ENCODE measurements around the gene USP9X. TPM values are rescaled to one million over a fixed set of nuclear protein-coding genes. Genes with fewer than 3 reads are reported as not detected.

USP9X gene
- total and polyA plus RNA-seq, 9 of the 15 experiments (the other 6 are each of a cell fraction or from before 2014, with no cell fraction given) = 10.9 to 47.8 (median 29.5) TPM

DNA sequence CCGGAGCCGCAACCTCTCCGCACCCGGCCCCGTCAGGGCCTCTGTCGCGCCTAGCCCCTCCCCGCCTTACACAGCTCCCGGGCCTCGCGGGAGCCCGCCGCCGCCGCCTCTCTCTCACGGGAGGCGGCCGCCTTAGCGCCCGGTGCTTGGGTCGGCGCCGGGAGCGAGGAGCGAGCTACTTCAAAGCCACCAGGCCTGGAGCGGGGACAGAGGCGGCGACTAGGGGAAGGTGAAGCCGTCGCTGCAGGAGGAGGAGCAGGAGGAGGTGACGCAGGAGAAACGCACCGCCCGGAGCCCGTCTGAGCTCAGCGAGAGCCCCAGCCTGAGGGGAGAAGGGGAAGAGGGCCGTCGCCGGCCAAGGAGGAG is 250 bp downstream of the USP9X start (continued):
- TF ChIP-seq, protein P1, sequence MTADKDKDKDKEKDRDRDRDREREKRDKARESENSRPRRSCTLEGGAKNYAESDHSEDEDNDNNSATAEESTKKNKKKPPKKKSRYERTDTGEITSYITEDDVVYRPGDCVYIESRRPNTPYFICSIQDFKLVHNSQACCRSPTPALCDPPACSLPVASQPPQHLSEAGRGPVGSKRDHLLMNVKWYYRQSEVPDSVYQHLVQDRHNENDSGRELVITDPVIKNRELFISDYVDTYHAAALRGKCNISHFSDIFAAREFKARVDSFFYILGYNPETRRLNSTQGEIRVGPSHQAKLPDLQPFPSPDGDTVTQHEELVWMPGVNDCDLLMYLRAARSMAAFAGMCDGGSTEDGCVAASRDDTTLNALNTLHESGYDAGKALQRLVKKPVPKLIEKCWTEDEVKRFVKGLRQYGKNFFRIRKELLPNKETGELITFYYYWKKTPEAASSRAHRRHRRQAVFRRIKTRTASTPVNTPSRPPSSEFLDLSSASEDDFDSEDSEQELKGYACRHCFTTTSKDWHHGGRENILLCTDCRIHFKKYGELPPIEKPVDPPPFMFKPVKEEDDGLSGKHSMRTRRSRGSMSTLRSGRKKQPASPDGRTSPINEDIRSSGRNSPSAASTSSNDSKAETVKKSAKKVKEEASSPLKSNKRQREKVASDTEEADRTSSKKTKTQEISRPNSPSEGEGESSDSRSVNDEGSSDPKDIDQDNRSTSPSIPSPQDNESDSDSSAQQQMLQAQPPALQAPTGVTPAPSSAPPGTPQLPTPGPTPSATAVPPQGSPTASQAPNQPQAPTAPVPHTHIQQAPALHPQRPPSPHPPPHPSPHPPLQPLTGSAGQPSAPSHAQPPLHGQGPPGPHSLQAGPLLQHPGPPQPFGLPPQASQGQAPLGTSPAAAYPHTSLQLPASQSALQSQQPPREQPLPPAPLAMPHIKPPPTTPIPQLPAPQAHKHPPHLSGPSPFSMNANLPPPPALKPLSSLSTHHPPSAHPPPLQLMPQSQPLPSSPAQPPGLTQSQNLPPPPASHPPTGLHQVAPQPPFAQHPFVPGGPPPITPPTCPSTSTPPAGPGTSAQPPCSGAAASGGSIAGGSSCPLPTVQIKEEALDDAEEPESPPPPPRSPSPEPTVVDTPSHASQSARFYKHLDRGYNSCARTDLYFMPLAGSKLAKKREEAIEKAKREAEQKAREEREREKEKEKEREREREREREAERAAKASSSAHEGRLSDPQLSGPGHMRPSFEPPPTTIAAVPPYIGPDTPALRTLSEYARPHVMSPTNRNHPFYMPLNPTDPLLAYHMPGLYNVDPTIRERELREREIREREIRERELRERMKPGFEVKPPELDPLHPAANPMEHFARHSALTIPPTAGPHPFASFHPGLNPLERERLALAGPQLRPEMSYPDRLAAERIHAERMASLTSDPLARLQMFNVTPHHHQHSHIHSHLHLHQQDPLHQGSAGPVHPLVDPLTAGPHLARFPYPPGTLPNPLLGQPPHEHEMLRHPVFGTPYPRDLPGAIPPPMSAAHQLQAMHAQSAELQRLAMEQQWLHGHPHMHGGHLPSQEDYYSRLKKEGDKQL (CRISPR knock-in tag; IDR thresholded peaks at IDR 0.05; ENCODE audit: borderline replicate concordance) = no peak
- TF ChIP-seq EWSR1 (IDR thresholded peaks at IDR 0.05; ENCODE audit: borderline replicate concordance, low read depth, partially characterized antibody) (no peak), DACH1 (IDR thresholded peaks at IDR 0.05; ENCODE audit: partially characterized antibody) (no peak), SMAD4 (CRISPR knock-in tag; conservative IDR thresholded peaks at IDR 0.05) (peak; percentile 15; the same call in 1 of the 2 replicates), HDAC2 (IDR thresholded peaks at IDR 0.05) (no peak), STAT5A (IDR thresholded peaks at IDR 0.05; ENCODE audit: borderline replicate concordance, low read length) (no peak), NELFE (IDR thresholded peaks at IDR 0.05; ENCODE audit: insufficient read depth, insufficient read length) (no peak), PHB (CRISPR knock-in tag; IDR thresholded peaks at IDR 0.05) (no peak), IFI16 (CRISPR knock-in tag; IDR thresholded peaks at IDR 0.05) (no peak), RAD21 (CRISPR knock-in tag; conservative IDR thresholded peaks at IDR 0.05 in 1 of 2, IDR thresholded peaks at IDR 0.05 in 1 of 2) (no peak), BRD4 (IDR thresholded peaks at IDR 0.05) (no peak), KDM2B (CRISPR knock-in tag; IDR thresholded peaks at IDR 0.05) (no peak), MCM3 (IDR thresholded peaks at IDR 0.05) (no peak), CHD2 (IDR thresholded peaks at IDR 0.05; ENCODE audit: low read depth, low read length) (peak; percentile 92), NFIX (CRISPR knock-in tag; IDR thresholded peaks at IDR 0.05; ENCODE audit: low read depth) (no peak), HNRNPL (IDR thresholded peaks at IDR 0.05; ENCODE audit: low read depth, low read length) (no peak)
- TF ChIP-seq, protein P2, sequence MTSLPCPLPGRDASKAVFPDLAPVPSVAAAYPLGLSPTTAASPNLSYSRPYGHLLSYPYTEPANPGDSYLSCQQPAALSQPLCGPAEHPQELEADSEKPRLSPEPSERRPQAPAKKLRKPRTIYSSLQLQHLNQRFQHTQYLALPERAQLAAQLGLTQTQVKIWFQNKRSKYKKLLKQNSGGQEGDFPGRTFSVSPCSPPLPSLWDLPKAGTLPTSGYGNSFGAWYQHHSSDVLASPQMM (CRISPR knock-in tag; IDR thresholded peaks at IDR 0.05) = no peak
- TF ChIP-seq, protein P3, sequence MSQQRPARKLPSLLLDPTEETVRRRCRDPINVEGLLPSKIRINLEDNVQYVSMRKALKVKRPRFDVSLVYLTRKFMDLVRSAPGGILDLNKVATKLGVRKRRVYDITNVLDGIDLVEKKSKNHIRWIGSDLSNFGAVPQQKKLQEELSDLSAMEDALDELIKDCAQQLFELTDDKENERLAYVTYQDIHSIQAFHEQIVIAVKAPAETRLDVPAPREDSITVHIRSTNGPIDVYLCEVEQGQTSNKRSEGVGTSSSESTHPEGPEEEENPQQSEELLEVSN (IDR thresholded peaks at IDR 0.05; ENCODE audit: borderline replicate concordance in 1 of 2, extremely low read depth in 1 of 2, insufficient read depth in 1 of 2, insufficient read length in 1 of 2, low read depth in 1 of 2, low read length in 1 of 2, poor library complexity in 1 of 2, severe bottlenecking in 1 of 2) = no peak
- TF ChIP-seq, protein P4, sequence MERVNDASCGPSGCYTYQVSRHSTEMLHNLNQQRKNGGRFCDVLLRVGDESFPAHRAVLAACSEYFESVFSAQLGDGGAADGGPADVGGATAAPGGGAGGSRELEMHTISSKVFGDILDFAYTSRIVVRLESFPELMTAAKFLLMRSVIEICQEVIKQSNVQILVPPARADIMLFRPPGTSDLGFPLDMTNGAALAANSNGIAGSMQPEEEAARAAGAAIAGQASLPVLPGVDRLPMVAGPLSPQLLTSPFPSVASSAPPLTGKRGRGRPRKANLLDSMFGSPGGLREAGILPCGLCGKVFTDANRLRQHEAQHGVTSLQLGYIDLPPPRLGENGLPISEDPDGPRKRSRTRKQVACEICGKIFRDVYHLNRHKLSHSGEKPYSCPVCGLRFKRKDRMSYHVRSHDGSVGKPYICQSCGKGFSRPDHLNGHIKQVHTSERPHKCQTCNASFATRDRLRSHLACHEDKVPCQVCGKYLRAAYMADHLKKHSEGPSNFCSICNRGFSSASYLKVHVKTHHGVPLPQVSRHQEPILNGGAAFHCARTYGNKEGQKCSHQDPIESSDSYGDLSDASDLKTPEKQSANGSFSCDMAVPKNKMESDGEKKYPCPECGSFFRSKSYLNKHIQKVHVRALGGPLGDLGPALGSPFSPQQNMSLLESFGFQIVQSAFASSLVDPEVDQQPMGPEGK (CRISPR knock-in tag; IDR thresholded peaks at IDR 0.05; ENCODE audit: borderline replicate concordance) = no peak
